ENCODE measurements around the gene RNFT2.
"Not testable (repeated sequence)": the region's sequence is repeated elsewhere in the genome, so short reads cannot be mapped to it uniquely, and the experiment has no call there.

- TF ChIP-seq, protein P1, sequence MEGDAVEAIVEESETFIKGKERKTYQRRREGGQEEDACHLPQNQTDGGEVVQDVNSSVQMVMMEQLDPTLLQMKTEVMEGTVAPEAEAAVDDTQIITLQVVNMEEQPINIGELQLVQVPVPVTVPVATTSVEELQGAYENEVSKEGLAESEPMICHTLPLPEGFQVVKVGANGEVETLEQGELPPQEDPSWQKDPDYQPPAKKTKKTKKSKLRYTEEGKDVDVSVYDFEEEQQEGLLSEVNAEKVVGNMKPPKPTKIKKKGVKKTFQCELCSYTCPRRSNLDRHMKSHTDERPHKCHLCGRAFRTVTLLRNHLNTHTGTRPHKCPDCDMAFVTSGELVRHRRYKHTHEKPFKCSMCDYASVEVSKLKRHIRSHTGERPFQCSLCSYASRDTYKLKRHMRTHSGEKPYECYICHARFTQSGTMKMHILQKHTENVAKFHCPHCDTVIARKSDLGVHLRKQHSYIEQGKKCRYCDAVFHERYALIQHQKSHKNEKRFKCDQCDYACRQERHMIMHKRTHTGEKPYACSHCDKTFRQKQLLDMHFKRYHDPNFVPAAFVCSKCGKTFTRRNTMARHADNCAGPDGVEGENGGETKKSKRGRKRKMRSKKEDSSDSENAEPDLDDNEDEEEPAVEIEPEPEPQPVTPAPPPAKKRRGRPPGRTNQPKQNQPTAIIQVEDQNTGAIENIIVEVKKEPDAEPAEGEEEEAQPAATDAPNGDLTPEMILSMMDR (conservative IDR thresholded peaks at IDR 0.05; ENCODE audit: low read depth, low read length): not testable (repeated sequence)
- not testable (repeated sequence) for TF ChIP-seq EZH2 (IDR thresholded peaks at IDR 0.05; ENCODE audit: low read length, unreplicated experiment)
These were observed 51.4 kb downstream of the RNFT2 start for GRCh38 chr12:116789562-116789961.

Measured in PC-3 (cell line).